GM12865 (cell line): ENCODE data around the gene MAN2A2.

Experiments
- DNase-seq: peaks from one replicate; pipeline ENCODE4 v3.0.0; 2010; ENCODE audit warnings: low read depth
- H3K4me3 ChIP-seq: 2 replicates; pipeline ENCODE4 v1.5.1; 2011; ENCODE audit warnings: mild to moderate bottlenecking, low read depth, low read length, control low read depth
- TF ChIP-seq, protein P1 (sequence below): IDR thresholded peaks from 2 replicates; pipeline ENCODE4 v1.5.1; 2011; ENCODE audit warnings: low read length, control low read depth, low read depth, inconsistent platforms; ENCODE audit not compliant: insufficient read depth; ENCODE audit errors: missing control alignments

The MAN2A2 gene

DNA sequence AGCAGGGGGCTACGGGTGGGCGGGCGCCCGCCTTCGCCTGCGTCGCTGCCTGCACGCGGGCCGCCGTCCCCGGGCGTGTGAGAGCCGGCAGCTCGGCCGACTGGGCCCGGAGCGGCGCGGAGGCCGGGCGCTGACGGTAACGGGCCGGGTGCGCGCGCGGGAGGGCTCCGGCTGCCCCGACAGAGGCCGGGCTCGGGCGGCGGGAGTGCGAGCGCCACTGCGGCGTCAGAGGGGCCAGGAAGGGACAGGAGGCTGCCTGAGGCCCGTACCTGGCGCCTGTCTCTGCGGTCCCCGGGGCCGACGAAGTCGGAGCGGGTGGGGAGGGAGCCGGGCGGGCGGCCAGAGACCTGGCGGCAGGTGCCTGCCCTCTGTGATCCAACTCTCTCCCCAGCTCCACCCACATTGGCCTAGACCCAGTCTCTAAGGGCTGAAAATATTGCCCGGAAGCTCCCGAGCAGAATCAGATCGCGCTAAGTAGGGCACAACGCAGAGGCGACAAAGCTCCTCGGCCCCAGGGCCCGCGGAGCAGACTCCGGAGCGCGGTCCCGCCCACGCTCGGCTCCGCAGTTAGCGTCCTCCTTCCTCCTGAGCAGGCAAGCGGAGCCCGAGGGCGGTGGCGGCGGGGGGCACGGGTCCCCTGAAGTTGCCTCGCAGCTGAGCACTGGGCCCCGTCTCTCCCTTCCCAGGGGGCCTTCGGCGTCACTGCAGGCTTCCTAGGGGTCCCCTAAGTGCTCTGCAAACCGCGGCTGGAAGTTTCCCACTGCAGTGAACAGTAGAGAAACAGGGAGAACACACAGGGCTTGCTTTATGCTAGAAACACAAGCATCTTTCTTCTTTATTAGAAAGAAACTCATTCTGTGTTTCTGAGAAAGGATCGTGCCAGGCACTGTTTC is at the start of gene MAN2A2:
Gene MAN2A2, plus strand, starts transcription at position 463 of the 893 bp plus-strand sequence. CDS start 906 bp downstream, outside the sequence.
- DNase-seq = peak; percentile 91
- H3K4me3 ChIP-seq = peak within 1 kb of the TSS; percentile 73

GRCh38 chr15:90855139-90855538 is 48.0 kb upstream of the MAN2A2 start:
- TF ChIP-seq, protein P1, sequence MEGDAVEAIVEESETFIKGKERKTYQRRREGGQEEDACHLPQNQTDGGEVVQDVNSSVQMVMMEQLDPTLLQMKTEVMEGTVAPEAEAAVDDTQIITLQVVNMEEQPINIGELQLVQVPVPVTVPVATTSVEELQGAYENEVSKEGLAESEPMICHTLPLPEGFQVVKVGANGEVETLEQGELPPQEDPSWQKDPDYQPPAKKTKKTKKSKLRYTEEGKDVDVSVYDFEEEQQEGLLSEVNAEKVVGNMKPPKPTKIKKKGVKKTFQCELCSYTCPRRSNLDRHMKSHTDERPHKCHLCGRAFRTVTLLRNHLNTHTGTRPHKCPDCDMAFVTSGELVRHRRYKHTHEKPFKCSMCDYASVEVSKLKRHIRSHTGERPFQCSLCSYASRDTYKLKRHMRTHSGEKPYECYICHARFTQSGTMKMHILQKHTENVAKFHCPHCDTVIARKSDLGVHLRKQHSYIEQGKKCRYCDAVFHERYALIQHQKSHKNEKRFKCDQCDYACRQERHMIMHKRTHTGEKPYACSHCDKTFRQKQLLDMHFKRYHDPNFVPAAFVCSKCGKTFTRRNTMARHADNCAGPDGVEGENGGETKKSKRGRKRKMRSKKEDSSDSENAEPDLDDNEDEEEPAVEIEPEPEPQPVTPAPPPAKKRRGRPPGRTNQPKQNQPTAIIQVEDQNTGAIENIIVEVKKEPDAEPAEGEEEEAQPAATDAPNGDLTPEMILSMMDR = no peak
- H3K4me3 ChIP-seq = no peak overlapping the region
- no peak for DNase-seq

More for the DNA sequence above, at the start of gene MAN2A2:
- TF ChIP-seq, protein P1 = no peak

GRCh38 chr15:90857337-90857736 is 45.8 kb upstream of the MAN2A2 start:
- no peak for DNase-seq
- no peak overlapping the region for H3K4me3 ChIP-seq
- TF ChIP-seq, protein P1 = no peak

- H3K4me3 ChIP-seq = no peak overlapping the region
- DNase-seq = no peak
- TF ChIP-seq, protein P1 = no peak
These were observed 45.1 kb upstream of the MAN2A2 start for GRCh38 chr15:90857883-90858443.

DNA sequence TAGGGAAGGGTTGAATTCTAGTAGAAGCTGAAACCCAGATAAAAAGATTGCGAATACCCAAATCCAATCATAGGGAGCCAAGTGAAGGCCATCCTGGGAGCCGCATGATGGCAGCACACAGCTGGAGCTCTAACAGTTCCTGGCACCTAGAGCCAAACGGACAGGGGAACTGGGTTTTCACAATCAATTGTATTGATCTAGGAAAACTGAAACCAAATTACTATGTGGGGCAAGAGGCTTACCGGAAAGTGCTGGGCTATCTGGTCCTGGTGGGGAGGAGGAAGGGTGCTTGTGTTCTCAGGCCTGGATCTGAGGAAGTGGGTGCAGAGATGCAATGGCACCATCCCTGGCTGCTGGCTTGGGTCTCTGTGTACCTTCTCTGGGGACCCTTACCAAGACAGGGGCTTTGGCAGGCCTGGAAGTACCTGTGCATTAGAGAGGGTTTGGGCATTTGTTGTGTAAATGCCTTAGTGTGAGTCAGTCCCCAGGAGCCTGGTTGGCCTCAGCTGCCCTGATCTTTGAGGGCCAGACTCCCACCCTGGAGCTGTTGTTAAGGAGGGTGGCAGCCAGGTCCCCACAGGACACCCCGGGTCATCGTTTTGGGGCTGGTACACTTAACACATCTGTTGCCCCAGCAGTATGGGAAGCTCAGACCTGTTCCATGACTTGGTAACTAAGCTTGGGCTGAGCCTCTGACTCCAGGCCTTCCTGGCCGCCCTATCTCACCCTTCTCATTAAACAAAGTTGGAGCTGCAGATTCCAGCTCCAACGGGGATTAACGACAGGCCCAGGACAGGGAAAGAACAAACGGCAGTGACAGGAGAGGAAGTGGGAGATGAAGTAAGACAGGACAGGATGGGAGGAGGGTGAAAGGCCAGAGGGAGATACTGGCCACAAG is 43.6 kb upstream of the MAN2A2 start:
- TF ChIP-seq, protein P1 = no peak
- DNase-seq = no peak
- H3K4me3 ChIP-seq = no peak overlapping the region

- no peak for DNase-seq
- TF ChIP-seq, protein P1 = no peak
- H3K4me3 ChIP-seq = no peak overlapping the region
These were observed 42.7 kb upstream of the MAN2A2 start for GRCh38 chr15:90860450-90860849.
